Activated CD4-positive, alpha-beta T cell treated with anti-CD3 and anti-CD28 coated beads for 24 hours (primary cell): Measurements from ENCODE around the gene LEFTY2.
"Not testable (repeated sequence)": the region's sequence is repeated elsewhere in the genome, so short reads cannot be mapped to it uniquely, and the experiment has no call there.

ENCODE experiments used
- DNase-seq, 2 donors: peaks; one replicate each; pipeline ENCODE4 v3.0.0-alpha.2; 2020; ENCODE audit warnings: low read depth in 2 of 2

Gene LEFTY2

GRCh38 chr1:225903623-225904022 is 37.4 kb downstream of the LEFTY2 start:
- no peak for DNase-seq

DNA sequence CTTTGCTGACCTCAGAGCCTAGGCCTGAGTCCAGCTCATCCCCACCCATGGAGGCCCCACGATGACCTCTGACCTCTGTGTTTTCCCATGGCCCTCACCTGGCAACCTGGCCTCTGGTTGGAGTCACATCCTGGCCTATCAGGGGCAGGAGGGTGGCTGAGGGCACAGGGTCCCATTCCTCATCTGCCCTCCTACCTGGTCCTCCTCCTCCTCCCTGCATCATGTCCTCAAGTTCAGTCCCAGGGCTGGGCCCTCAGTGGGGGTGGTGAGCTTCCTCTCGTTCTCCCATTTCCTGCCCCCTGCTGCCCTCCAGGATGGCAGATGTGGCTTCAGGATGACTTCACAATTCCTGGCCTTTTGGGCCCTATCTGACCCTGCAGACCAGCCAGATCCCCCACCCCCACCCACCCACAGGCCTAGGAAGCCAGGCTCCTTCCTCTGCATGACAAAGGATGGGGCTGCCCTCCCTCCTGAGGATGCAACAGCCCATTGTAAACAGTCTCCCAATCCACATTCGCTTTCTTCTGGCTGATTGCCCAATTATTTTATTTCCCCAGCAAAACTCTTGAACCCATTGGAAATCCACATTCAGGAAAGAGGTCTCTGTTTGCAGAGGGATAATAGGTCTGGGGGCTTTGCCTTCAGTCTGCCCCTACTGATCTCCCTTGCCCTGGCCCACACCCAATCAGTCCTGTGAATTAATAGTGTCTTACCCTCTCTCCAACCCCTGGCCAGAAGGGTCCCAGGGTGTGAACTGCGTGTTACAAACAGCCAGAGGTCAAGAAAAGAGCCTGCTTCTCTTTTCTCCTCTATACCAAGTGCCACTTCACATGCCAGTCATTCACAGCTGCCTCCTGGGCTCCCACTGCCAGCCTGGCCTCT is 41.7 kb downstream of the LEFTY2 start:
- no peak for DNase-seq

GRCh38 chr1:225897595-225898514 is 43.2 kb downstream of the LEFTY2 start:
- no peak for DNase-seq

DNA sequence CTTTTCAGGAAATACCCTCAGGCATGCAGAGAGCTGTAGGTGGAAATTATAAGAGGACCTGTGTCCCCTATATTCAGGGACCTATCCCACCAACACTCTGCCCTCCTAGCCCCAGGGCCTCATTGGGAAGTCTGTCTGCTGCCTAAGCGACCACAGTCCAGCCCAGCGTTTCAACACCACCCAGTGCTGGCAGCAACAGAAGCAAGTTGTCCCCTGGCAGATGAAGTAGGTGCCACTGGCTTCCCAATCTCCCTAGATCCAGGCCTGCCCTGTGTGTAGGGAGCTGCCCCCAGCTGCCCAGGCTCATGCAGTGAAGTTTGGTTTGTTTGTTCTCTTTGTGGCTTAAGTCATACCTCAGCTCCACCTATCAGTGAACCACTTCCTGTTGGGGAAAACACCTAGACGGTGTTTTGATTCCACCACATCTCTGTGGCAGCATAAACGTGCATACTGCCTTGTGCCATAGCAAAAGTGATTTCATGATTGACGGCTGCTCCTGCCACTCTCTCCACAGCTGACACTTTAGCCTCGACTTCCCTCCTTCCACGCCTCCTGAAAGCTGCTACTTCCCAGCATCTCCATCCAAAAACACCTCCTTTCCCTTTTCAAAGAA is 44.0 kb downstream of the LEFTY2 start:
- DNase-seq, result peak in 1 of 2 donors; percentile 54

- DNase-seq, result no peak
These were observed 44.5 kb downstream of the LEFTY2 start for GRCh38 chr1:225896494-225896893.

GRCh38 chr1:225892307-225892706 is 48.7 kb downstream of the LEFTY2 start:
- no peak for DNase-seq

- DNase-seq, result no peak
These were observed 49.6 kb downstream of the LEFTY2 start for GRCh38 chr1:225891229-225891972.

DNA sequence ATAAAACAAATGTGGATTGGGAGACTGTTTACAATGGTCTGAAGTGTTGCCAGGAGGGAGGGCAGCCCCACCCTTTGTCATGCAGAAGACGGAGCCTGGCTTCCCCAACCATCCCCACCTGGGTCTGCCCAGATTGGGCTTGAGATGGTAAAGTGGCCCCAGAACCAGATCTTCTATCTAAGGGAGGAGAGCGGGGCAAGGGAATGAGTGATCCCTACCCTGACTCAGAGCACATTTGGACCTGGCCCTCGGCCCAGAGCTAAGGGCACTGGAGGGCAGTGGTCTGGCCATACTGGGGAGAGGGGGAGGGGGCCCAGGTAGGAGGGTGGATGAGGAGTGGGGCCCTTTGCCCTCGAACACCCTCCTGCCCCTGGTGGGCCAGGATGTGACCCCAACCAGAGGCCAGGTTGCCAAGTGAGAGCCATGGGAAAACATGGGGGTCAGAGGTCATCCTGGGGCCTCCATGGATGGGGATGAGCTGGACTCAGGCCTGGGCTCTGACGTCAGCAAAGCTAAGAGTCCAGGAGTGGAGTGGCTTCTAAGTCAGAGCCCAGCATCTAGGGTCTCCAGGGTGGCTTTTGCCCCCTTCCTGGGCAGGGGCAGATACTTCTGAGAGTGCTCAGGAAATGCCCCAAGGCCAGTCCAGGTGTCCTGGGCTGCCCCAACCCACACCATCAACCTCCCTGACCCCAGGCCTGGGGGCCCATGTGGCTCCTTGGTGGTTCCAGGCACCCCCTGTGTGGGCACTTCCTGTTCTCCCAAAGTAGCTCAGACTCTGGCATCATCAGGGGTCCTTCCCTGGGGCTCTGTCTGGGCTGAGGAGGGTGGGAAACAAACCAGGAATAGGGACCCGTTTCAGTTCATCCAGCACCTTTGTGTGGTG is 50.4 kb downstream of the LEFTY2 start:
- no peak for DNase-seq

DNA sequence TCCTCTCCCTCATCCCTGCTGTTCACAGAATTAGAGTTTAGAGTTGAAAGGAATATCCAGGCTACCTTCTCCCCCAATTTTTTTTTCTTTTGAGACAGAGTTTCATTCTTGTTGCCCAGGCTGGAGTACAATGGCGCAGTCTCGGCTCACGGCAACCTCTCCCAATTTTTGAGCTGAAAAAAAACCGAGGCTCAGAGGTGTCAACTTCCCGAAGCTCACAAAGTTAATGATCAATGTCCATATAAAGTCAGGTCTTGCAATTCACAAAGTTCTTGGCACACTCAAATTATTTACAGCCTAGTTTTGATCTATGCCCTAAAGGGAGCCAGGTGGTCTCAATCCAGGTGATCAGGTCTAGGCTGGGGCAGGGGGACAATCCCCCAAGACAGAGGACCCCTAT is 51.3 kb downstream of the LEFTY2 start:
- DNase-seq, result no peak

- DNase-seq, result no peak
These were observed 52.0 kb downstream of the LEFTY2 start, which contains the start of gene LEFTY1 for GRCh38 chr1:225888898-225889601. Gene LEFTY1, minus strand, starts transcription at chr1:225889146. Its CDS starts 80 bp downstream, at chr1:225889066.

- no peak for DNase-seq
These were observed 52.6 kb downstream of the LEFTY2 start for GRCh38 chr1:225888289-225888897.

GRCh38 chr1:225887554-225888288 is 53.3 kb downstream of the LEFTY2 start:
- DNase-seq, result not testable (repeated sequence)

DNA sequence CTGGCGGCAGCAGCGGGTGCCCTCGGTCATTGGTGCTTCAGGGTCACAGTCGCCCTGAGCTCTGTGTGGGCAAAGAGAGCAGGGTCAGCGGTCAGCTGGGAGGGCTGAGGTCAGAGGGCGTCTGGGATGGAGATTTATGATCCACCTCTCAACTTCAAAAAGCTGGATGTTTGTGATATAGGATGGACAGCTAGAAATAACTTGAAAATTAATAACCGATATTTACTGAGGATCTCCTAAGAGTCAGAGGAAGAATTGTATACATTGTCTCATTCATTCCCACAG is 54.0 kb downstream of the LEFTY2 start:
- DNase-seq, result no peak
